ENCODE data around the gene OR10G4. TPM values are rescaled to one million over a fixed set of nuclear protein-coding genes. Genes with fewer than 3 reads are reported as not detected.

Gene OR10G4
- total RNA-seq, 1 experiment from 2014 or later, result 0.07 TPM

DNA sequence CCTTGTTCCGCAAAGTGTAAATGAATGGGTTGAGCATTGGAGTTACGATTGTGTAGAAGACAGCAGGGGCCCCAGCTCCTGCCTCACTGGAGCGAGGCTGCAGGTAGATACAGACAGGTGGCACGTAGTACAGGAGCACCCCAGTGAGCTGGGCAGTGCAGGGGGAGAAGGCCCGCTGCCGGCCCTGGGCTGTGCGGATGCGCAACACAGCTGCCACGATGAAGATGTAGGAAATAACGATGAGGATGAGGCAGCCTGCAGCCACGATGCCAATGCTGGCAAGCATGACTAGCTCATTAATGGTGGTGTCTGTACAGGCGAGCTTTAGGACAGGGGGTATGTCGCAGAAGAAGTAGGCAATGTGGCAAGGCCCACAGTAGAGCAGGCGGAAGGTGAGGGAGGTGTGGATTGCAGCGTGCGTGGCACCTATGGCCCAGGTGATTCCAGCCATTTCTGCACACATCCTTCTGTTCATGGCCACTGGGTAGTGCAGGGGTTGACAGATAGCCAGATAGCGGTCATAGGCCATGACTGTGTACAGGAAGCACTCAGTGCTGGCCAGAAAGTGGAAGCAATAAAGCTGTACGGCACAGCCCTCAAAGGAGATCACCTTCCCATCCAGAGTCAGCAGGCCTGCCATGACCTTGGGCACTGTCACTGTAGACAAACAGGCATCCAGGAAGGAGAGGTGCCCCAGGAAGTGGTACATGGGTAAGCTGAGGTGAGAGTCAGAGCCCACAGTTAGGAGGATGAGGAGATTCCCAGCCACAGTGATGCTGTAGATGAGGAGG is 35.8 kb upstream of the OR10G4 start:
- Histone ChIP-seq H4K8ac (replicated peaks; ENCODE audit: insufficient read length, low read depth, low read length) (no peak overlapping the region), H2BK20ac (ENCODE audit: low read depth, low read length, poor library complexity, severe bottlenecking) (no peak overlapping the region), H3K9ac (ENCODE audit: extremely low read depth, insufficient read length, low read length) (no peak overlapping the region), H3K9me3 (ENCODE audit: control insufficient read depth, low read depth, low read length) (no peaks in the 10 kb centered on the region), H4K20me1 (ENCODE audit: control insufficient read depth, insufficient read depth, insufficient read length) (no peaks in the 10 kb centered on the region), H3K4me1 (ENCODE audit: insufficient read depth, low read length) (no peaks in the 10 kb centered on the region), H3K23me2 (ENCODE audit: insufficient read length, low read depth, low read length, poor library complexity, severe bottlenecking) (no peaks in the 10 kb centered on the region), H4K91ac (ENCODE audit: insufficient read length, low read depth, low read length) (no peak overlapping the region), H2AFZ (ENCODE audit: low read length) (no peak overlapping the region), H2AK5ac (ENCODE audit: insufficient read length, low read length) (no peak overlapping the region), H4K5ac (ENCODE audit: insufficient read length, low read depth, low read length) (no peak overlapping the region), H2BK5ac (ENCODE audit: insufficient read length, low read length) (no peak overlapping the region), H2BK120ac (ENCODE audit: low read depth, low read length, poor library complexity, severe bottlenecking) (no peak overlapping the region), H3T11ph (ENCODE audit: low read length) (no peak overlapping the region), H2BK12ac (ENCODE audit: insufficient read length, low read depth, low read length) (no peak overlapping the region), H3K56ac (ENCODE audit: insufficient read length, low read depth, low read length) (no peak overlapping the region), H3K4ac (ENCODE audit: low read depth, low read length) (no peak overlapping the region), H2BK15ac (ENCODE audit: low read depth, low read length) (no peak overlapping the region), H3K27me3 (ENCODE audit: insufficient read depth, low read length) (no peaks in the 10 kb centered on the region), H3K27ac (ENCODE audit: insufficient read length, low read depth, low read length) (no peak overlapping the region), H3K18ac (ENCODE audit: insufficient read length, low read depth, low read length) (no peak overlapping the region), H3K79me1 (ENCODE audit: insufficient read depth, low read depth, low read length, poor library complexity, severe bottlenecking) (no peaks in the 10 kb centered on the region), H3K79me2 (ENCODE audit: insufficient read depth, low read length) (no peaks in the 10 kb centered on the region), H3K23ac (ENCODE audit: insufficient read length, low read depth, low read length) (no peak overlapping the region), H3K4me2 (ENCODE audit: insufficient read depth, insufficient read length, low read length) (no peak overlapping the region), H3K14ac (ENCODE audit: insufficient read depth, low read length) (no peak overlapping the region; the same call in 1 of the 2 replicates)
- no peaks in the 10 kb centered on the region for H3K27me3 Mint-ChIP-seq (ENCODE audit: low read depth)
- no peak for TF ChIP-seq CTCF (conservative IDR thresholded peaks at IDR 0.05)
- DNase-seq, result no peak
- WGBS (ENCODE audit: extremely low coverage, insufficient read length, low lambda C conversion rate), result no CpG with 5 or more reads among the region's 18 CpGs
- peaks cover 14 to 15% of the 10 kb centered on the region in 2 experiments for H3K4me1 Mint-ChIP-seq
- H3K36me3 Mint-ChIP-seq (ENCODE audit: insufficient read depth in 1 of 3, low read depth in 3 of 3), result peaks cover 0 to 5% (median 0%) of the 10 kb centered on the region in 3 experiments; a peak in 2 of 7 replicates
- H3K9me3 Mint-ChIP-seq, result peaks cover under 1 to 4% of the 10 kb centered on the region in 2 experiments; a peak in 2 of 5 replicates
- peak overlapping the region in 1 of 3 experiments; percentile 18; a peak in 2 of 7 replicates for H3K27ac Mint-ChIP-seq
- H3K4me3 Mint-ChIP-seq, result no peak overlapping the region
